Tibial nerve (tissue), 4 donors: ENCODE data around the gene GMEB2. TPM values are rescaled to one million over a fixed set of nuclear protein-coding genes. Genes with fewer than 3 reads are reported as not detected.

ENCODE experiments used
- DNase-seq, 2 donors: peaks; one replicate each; pipeline ENCODE4 v3.0.0-alpha.2; 2019; ENCODE audit warnings: low spot score in 2 of 2
- H3K27ac ChIP-seq, 4 donors: fragments of 200-600 bp; sonication (generic) in 3 of 4; one replicate each; pipeline ENCODE4 v1.5.1; 2017 to 2019; ENCODE audit warnings: mild to moderate bottlenecking in 1 of 4
- H3K27me3 ChIP-seq, 2 donors: fragments of 200-600 bp; sonication (generic) in 1 of 2; one replicate each; pipeline versions ENCODE4 v1.5.1 to v1.6.0; 2017 to 2019
- H3K36me3 ChIP-seq, 3 donors: fragments of 200-600 bp; sonication (generic); one replicate each; pipeline ENCODE4 v1.5.1; 2018 to 2019
- H3K4me1 ChIP-seq, 4 donors: fragments of 200-600 bp; sonication (generic) in 3 of 4; one replicate each; pipeline ENCODE4 v1.5.1; 2017 to 2019
- H3K4me3 ChIP-seq, 4 donors: fragments of 200-600 bp; sonication (generic) in 3 of 4; one replicate each; pipeline ENCODE4 v1.5.1; 2017 to 2019; ENCODE audit warnings: mild to moderate bottlenecking in 1 of 4, moderate library complexity in 1 of 4
- H3K9me3 ChIP-seq, 4 donors: fragments of 200-600 bp; sonication (generic) in 3 of 4; one replicate each; pipeline ENCODE4 v1.5.1; 2017 to 2019
- EP300 ChIP-seq, 2 donors: sonication (generic); formaldehyde crosslinking; IDR thresholded peaks; one replicate each; pipeline ENCODE4 v1.6.1; 2017; ENCODE audit warnings: antibody characterized with exemption in 2 of 2, mild to moderate bottlenecking in 1 of 2
- POLR2A ChIP-seq, 2 donors: fragments of 450-650 bp; IDR thresholded peaks; one replicate each; pipeline ENCODE4 v1.6.1; 2017; ENCODE audit warnings: antibody characterized with exemption in 2 of 2, mild to moderate bottlenecking in 2 of 2, moderate library complexity in 2 of 2
- whole genome bisulfite sequencing, 2 donors: methylation state at CpG; one replicate each; pipeline ENCODE4 v1.1.5; 2018; 5-methylcytosine and 5-hydroxymethylcytosine counted together
- total RNA-seq, 4 donors: library from RNA; depleted of rRNA; stranded (reverse); fragments of >200 nt; gene quantifications; one replicate each; pipeline ENCODE4 v1.1.0, GENCODE V29; 2016
- TF ChIP-seq, protein P1 (sequence below), 5 experiments: fragments of 200-600 bp in 3 of 5; fragments of 450-650 bp in 2 of 5; sonication (generic) in 3 of 5; IDR thresholded peaks; one replicate each; pipeline ENCODE4 v1.5.1; 2016 to 2019; ENCODE audit warnings: antibody characterized with exemption in 5 of 5, mild to moderate bottlenecking in 3 of 5, moderate library complexity in 2 of 5

GMEB2 gene
- total RNA-seq, 4 donors from 2014 or later = 12.5 to 14.7 (median 13.7) TPM

- H3K4me3 ChIP-seq = peak overlapping the region; percentile 77 to 99 (median 88)
- peak overlapping the region; percentile 94 to 99 (median 98) for H3K27ac ChIP-seq
- peak; percentile 90 for DNase-seq
- TF ChIP-seq EP300 (IDR thresholded peaks at IDR 0.05) (peak; percentile 77 to 88), POLR2A (IDR thresholded peaks at IDR 0.05) (peak; percentile 32 to 72)
- TF ChIP-seq, protein P1, sequence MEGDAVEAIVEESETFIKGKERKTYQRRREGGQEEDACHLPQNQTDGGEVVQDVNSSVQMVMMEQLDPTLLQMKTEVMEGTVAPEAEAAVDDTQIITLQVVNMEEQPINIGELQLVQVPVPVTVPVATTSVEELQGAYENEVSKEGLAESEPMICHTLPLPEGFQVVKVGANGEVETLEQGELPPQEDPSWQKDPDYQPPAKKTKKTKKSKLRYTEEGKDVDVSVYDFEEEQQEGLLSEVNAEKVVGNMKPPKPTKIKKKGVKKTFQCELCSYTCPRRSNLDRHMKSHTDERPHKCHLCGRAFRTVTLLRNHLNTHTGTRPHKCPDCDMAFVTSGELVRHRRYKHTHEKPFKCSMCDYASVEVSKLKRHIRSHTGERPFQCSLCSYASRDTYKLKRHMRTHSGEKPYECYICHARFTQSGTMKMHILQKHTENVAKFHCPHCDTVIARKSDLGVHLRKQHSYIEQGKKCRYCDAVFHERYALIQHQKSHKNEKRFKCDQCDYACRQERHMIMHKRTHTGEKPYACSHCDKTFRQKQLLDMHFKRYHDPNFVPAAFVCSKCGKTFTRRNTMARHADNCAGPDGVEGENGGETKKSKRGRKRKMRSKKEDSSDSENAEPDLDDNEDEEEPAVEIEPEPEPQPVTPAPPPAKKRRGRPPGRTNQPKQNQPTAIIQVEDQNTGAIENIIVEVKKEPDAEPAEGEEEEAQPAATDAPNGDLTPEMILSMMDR (IDR thresholded peaks at IDR 0.05) = no peak
- H3K4me1 ChIP-seq = peaks cover 0 to 40% (median 12%) of the 10 kb centered on the region in 4 donors
- no peaks in the 10 kb centered on the region for H3K27me3 ChIP-seq
- peaks cover 0 to 4% (median 0%) of the 10 kb centered on the region in 3 donors for H3K36me3 ChIP-seq
- no peaks in the 10 kb centered on the region for H3K9me3 ChIP-seq
- WGBS, 2 donors = 0% methylated on average over 9 to 24 of the region's 68 CpGs
Measured at GRCh38 chr20:63627129-63627750, 339 bp upstream of the GMEB2 start.

GRCh38 chr20:63625771-63626423, 1.0 kb downstream of the GMEB2 start:
- Histone ChIP-seq H3K4me1 (peaks cover 0 to 43% (median 12%) of the 10 kb centered on the region in 4 donors), H3K27me3 (no peaks in the 10 kb centered on the region), H3K9me3 (no peaks in the 10 kb centered on the region), H3K27ac (peak overlapping the region; percentile 98 to 99 (median 98)), H3K4me3 (peak overlapping the region; percentile 70 to 99 (median 86)), H3K36me3 (peaks cover 0 to 4% (median 0%) of the 10 kb centered on the region in 3 donors)
- TF ChIP-seq EP300 (IDR thresholded peaks at IDR 0.05) = no peak
- TF ChIP-seq, protein P1 (IDR thresholded peaks at IDR 0.05) = no peak
- no peak for TF ChIP-seq POLR2A (IDR thresholded peaks at IDR 0.05)
- no peak for DNase-seq
- 14 to 44% methylated on average over 14 to 35 of the region's 36 CpGs for WGBS, 2 donors

DNA sequence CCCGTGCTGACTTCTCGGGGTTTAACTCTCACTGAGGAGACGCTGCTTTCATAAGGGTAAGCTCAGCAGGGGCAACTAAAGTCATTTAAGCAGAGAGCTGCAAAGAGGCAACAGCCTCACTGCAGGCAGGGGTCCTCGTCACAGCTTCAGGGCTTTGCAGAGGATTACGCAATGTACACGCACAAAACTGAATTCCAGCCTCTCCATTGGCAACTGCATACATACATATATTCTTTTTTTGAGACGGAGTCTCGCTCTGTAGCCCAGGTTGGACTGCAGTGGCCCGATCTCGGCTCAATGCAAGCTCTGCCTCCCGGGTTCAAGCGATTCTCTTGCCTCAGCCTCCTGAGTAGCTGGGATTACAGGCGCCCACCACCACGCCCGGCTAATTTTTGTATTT, 2.4 kb downstream of the GMEB2 start:
- Histone ChIP-seq H3K9me3 (no peaks in the 10 kb centered on the region), H3K4me3 (no peak overlapping the region), H3K36me3 (peaks cover 0 to 5% (median 0%) of the 10 kb centered on the region in 3 donors), H3K27me3 (no peaks in the 10 kb centered on the region), H3K4me1 (peaks cover 0 to 52% (median 12%) of the 10 kb centered on the region in 4 donors), H3K27ac (no peak overlapping the region)
- 80 to 83% methylated on average over 15 of the region's 15 CpGs for WGBS, 2 donors
- no peak for DNase-seq
- TF ChIP-seq, protein P1 (IDR thresholded peaks at IDR 0.05) = no peak
- TF ChIP-seq EP300 (IDR thresholded peaks at IDR 0.05) (no peak), POLR2A (IDR thresholded peaks at IDR 0.05) (no peak)

DNA sequence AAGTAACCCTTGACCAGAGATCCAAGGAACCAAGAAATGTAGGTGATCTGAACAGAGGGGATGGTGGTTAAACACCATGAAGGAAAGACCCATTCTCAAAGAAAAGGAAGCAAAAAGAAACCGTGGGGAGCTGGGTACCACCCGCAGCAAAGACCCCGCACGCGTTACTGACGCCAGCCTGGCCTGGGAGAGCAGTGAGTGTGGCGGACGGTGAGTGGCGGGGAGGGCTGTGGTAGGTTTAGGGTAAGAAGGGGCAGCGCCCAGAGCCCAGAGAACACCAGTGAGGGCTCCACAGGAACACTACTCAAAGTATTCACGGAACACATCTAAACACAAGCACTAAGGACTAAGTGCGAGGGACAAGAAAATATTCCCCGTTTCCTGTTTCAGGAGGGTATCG, 4.2 kb downstream of the GMEB2 start:
- 91 to 95% methylated on average over 14 of the region's 14 CpGs for WGBS, 2 donors
- Histone ChIP-seq H3K27me3 (no peaks in the 10 kb centered on the region), H3K4me1 (peaks cover 0 to 39% (median under 1%) of the 10 kb centered on the region in 4 donors), H3K36me3 (peaks cover 0 to 22% (median 2%) of the 10 kb centered on the region in 3 donors), H3K4me3 (no peak overlapping the region), H3K27ac (no peak overlapping the region), H3K9me3 (no peaks in the 10 kb centered on the region)
- DNase-seq = no peak
- no peak for TF ChIP-seq POLR2A (IDR thresholded peaks at IDR 0.05)
- TF ChIP-seq, protein P1 (IDR thresholded peaks at IDR 0.05) = no peak
- no peak for TF ChIP-seq EP300 (IDR thresholded peaks at IDR 0.05)

DNA sequence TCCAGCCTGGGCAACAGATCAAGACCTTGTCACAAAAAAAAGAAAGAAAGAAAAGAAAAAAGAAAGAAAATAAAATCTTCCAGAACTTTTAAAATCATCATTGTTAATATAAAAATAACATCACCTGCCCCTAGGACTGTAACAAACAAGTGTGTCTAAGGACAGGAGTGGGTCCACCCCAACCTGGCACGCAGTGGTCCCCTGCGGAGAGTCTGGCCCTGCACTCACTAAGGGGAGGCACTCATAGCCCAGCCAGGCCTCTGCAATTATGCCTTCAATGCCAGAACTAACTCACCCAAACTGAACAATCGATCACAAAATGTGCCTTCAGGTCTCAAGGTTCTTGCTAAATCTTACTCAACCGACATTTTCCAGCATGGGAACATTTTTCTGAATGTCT, 4.8 kb downstream of the GMEB2 start:
- Histone ChIP-seq H3K27ac (no peak overlapping the region), H3K4me3 (no peak overlapping the region), H3K36me3 (peaks cover 0 to 29% (median 9%) of the 10 kb centered on the region in 3 donors), H3K4me1 (peaks cover 0 to 35% (median 0%) of the 10 kb centered on the region in 4 donors), H3K9me3 (no peaks in the 10 kb centered on the region), H3K27me3 (no peaks in the 10 kb centered on the region)
- no peak for DNase-seq
- 84 to 95% methylated on average over 4 of the region's 4 CpGs for WGBS, 2 donors
- TF ChIP-seq, protein P1 (IDR thresholded peaks at IDR 0.05) = no peak
- TF ChIP-seq EP300 (IDR thresholded peaks at IDR 0.05) = no peak
- no peak for TF ChIP-seq POLR2A (IDR thresholded peaks at IDR 0.05)
